Posterior vena cava (tissue), 2 donors: ENCODE results near the gene TTC27. TPM values are rescaled to one million over a fixed set of nuclear protein-coding genes. Genes with fewer than 3 reads are reported as not detected.
"Not testable (repeated sequence)": the region's sequence is repeated elsewhere in the genome, so short reads cannot be mapped to it uniquely, and the experiment has no call there.

Source experiments
- DNase-seq: peaks from one replicate; pipeline ENCODE4 v3.0.0-alpha.2; 2020; ENCODE audit warnings: low spot score
- intact Hi-C, 2 donors: fragments of 100-400 bp; cut with DNase I; formaldehyde crosslinking; loops; one replicate each; pipeline versions ENCODE4 v1.14.1 to v1.14.2; 2022 to 2023
- microRNA-seq, 2 donors: library from miRNA; unstranded; fragments of <30 nt; microRNA quantifications; one replicate each; pipeline ENCODE4 v1.2.0, GENCODE V29; 2020 to 2021; ENCODE audit warnings: borderline microRNAs expressed in 2 of 2
- total RNA-seq, 2 donors: library from RNA; stranded (reverse); fragmentation: NEBNext Ultra II Directional; extraction: Animal tissue kit (Norgen Biotek cat#: 25700); gene quantifications; one replicate each; pipeline ENCODE4 v1.2.1, GENCODE V29; 2021
- donor health status: DM: yes; HTN: yes; CAD: no.
- donor health status: DM: yes; HTN: yes; CAD: no.

TTC27 gene
- total RNA-seq, 2 donors from 2014 or later = 13.6 to 17.3 TPM

DNA sequence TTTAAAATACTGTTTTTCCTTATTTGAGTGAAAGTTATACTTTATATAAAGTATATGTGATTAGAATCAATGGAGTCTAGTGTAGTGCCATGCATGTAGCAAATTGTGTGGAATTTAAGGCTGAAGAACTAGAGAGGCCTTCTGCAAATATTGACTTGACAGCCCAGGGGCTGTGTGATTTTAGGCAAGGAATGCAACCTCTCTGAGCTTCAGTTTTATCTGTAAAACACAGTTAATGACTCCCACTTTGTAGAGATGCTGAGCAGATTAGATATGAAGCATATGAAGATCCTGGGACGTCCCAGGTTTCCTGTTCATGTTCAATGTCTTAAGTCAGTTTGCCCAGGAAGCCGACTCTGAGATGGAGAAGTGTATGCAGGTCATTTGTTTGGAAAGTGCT is 235.5 kb downstream of the TTC27 start:
- intact Hi-C loops = no loop called here

DNA sequence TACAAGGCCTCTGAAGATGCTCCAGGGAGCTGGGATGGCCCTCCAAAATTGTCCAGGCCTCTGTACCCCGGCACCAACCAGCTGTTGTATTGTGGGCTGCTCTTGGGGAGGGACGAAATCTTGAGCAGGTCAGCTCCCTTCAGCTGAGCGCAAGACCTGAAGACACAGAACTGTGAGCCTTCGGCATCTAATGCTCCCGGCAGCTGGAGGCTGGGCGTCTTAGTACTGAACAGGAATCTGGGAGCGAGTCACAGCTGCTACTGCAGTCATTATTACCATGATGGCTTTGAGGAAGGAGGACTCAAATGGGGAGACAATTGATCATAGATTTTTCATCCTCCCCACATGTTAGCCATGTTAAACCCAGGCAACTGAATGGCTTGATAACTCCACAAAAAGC is 236.0 kb downstream of the TTC27 start:
- intact Hi-C loops = no loop called here

More for the DNA sequence above, 235.5 kb downstream of the TTC27 start:
- DNase-seq = no peak

GRCh38 chr2:32864334-32865111 is 236.7 kb downstream of the TTC27 start:
- DNase-seq = no peak
- intact Hi-C loops = no loop called here

More for the DNA sequence above, 236.0 kb downstream of the TTC27 start:
- DNase-seq = no peak

DNA sequence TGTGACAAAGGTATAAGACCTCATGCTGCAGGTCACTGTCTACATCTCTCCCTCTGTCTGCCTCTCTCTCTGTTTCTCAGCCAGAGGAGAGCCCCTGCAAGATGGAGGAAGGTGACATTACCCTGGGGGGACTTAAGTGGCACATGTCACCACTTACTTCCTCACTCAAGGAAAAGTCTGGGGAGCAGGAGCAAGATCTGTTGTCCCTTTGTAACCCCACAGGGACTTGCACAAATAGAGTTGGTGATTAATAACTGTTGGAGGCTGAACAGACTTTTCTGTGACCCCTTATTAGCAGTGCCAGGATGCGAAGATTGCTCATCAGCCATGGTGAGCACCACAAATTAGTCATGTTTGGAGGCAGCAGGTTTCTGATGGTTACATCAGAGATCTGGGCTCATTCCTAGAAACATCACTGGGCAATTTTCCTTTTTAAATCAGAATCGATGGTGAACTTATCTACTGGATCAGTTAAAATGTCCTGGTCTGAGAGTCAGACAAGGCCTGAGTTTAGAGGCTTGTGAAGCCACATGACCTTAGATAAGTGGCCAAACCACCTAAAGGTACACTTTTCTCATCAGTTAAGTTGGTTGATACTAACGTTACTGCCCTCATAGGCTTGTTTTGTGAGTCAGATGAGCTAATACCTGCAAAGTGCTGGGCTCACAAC is 237.7 kb downstream of the TTC27 start:
- intact Hi-C loops = no loop called here
- DNase-seq = no peak

GRCh38 chr2:32866462-32866861 is 238.6 kb downstream of the TTC27 start:
- intact Hi-C loops, DNase-seq: not testable (repeated sequence)

Small RNA genes lying within 50 kb of the gene (microRNA-seq; reads per million reads assigned to microRNA genes)
- 0 reads per million in 2 donors for gene MIR4765
